CD14-positive monocyte (primary cell): ENCODE measurements around the gene ZBTB44. TPM values are rescaled to one million over a fixed set of nuclear protein-coding genes. Genes with fewer than 3 reads are reported as not detected.
A peak's percentile ranks its signal among the peaks of the same experiment; 100 is the strongest.

Source experiments
- DNase-seq, 3 donors: peaks; one replicate each; pipeline ENCODE4 v3.0.0-alpha.2; 2011 to 2022
- H2AFZ ChIP-seq: 2 replicates; pipeline ENCODE4 v1.6.0; 2012; ENCODE audit warnings: mild to moderate bottlenecking, low read depth, low read length, inconsistent platforms; ENCODE audit not compliant: insufficient read depth, poor library complexity, severe bottlenecking
- H3K27ac ChIP-seq, 2 donors: 1 replicate in 1 of 2; 2 replicates in 1 of 2; pipeline ENCODE4 v1.5.1; 2012 to 2013; ENCODE audit warnings: low read length in 2 of 2, control low read depth in 1 of 2, inconsistent platforms in 1 of 2, low read depth in 1 of 2, mild to moderate bottlenecking in 1 of 2
- H3K27me3 ChIP-seq, 2 donors: one replicate each; pipeline versions ENCODE4 v1.6.0 to v1.6.1; 2011 to 2013; ENCODE audit warnings: low read length in 2 of 2; ENCODE audit not compliant: control insufficient read depth in 2 of 2, insufficient read depth in 2 of 2
- H3K36me3 ChIP-seq, 2 donors: replicated peaks in 1 of 2; 1 replicate in 1 of 2; 2 replicates in 1 of 2; pipeline versions ENCODE4 v1.5.1 to v1.6.1; 2012 to 2013; ENCODE audit warnings: low read length in 2 of 2, control low read depth in 1 of 2, inconsistent platforms in 1 of 2, mild to moderate bottlenecking in 1 of 2; ENCODE audit not compliant: insufficient read depth in 2 of 2, control insufficient read depth in 1 of 2
- H3K4me1 ChIP-seq, 2 donors: 1 replicate in 1 of 2; 2 replicates in 1 of 2; pipeline versions ENCODE4 v1.5.1 to v1.6.1; 2012 to 2013; ENCODE audit warnings: low read length in 2 of 2, control low read depth in 1 of 2, inconsistent platforms in 1 of 2, mild to moderate bottlenecking in 1 of 2, moderate library complexity in 1 of 2; ENCODE audit not compliant: insufficient read depth in 2 of 2, control insufficient read depth in 1 of 2
- H3K4me2 ChIP-seq: replicated peaks from 2 replicates; pipeline ENCODE3; 2012; ENCODE audit warnings: low read length, moderate library complexity, mild to moderate bottlenecking; ENCODE audit not compliant: poor library complexity, severe bottlenecking; ENCODE audit errors: extremely low read depth
- H3K4me3 ChIP-seq, 3 experiments: fragments of 200-600 bp in 1 of 3; sonication (generic) in 1 of 3; replicated peaks in 1 of 3; 1 replicate in 2 of 3; 2 replicates in 1 of 3; pipeline ENCODE4 v1.5.1; 2011 to 2013; ENCODE audit warnings: low read length in 3 of 3, mild to moderate bottlenecking in 3 of 3, control low read depth in 2 of 3, low read depth in 2 of 3, inconsistent platforms in 1 of 3, moderate library complexity in 1 of 3
- H3K79me2 ChIP-seq: 2 replicates; pipeline ENCODE4 v1.6.0; 2012; ENCODE audit warnings: mild to moderate bottlenecking, control low read depth, inconsistent platforms, low read length, moderate library complexity; ENCODE audit not compliant: insufficient read depth
- H3K9ac ChIP-seq: 2 replicates; pipeline ENCODE4 v1.6.0; 2017; ENCODE audit warnings: low read length, mild to moderate bottlenecking; ENCODE audit not compliant: insufficient read depth, poor library complexity, severe bottlenecking
- H3K9me3 ChIP-seq, 2 donors: replicated peaks in 1 of 2; 1 replicate in 1 of 2; 2 replicates in 1 of 2; pipeline versions ENCODE4 v1.5.1 to v1.6.1; 2012 to 2013; ENCODE audit warnings: low read length in 2 of 2, control low read depth in 1 of 2; ENCODE audit not compliant: control insufficient read depth in 1 of 2, insufficient read depth in 1 of 2
- H4K20me1 ChIP-seq: 2 replicates; pipeline ENCODE4 v1.6.0; 2012; ENCODE audit warnings: mild to moderate bottlenecking, low read length, control low read depth, moderate library complexity; ENCODE audit not compliant: insufficient read depth
- H3K27ac Mint-ChIP-seq, 7 donors: one replicate each; pipeline ENCODE4 v1.8.0; 2020; ENCODE audit warnings: mild to moderate bottlenecking in 7 of 7, mixed read lengths in 7 of 7, moderate library complexity in 6 of 7, inconsistent platforms in 2 of 7
- H3K27me3 Mint-ChIP-seq, 3 donors: one replicate each; pipeline ENCODE4 v1.8.0; 2021 to 2022; ENCODE audit warnings: low read depth in 3 of 3, mild to moderate bottlenecking in 3 of 3, mixed read lengths in 3 of 3, moderate library complexity in 3 of 3, inconsistent platforms in 1 of 3
- H3K36me3 Mint-ChIP-seq, 2 donors: one replicate each; pipeline ENCODE4 v1.8.0; 2020; ENCODE audit warnings: mixed read lengths in 2 of 2, inconsistent platforms in 1 of 2, mild to moderate bottlenecking in 1 of 2
- H3K4me1 Mint-ChIP-seq: one replicate; pipeline ENCODE4 v1.8.0; 2020; ENCODE audit warnings: mild to moderate bottlenecking, mixed read lengths
- H3K4me3 Mint-ChIP-seq, 2 donors: one replicate each; pipeline ENCODE4 v1.8.0; 2020; ENCODE audit warnings: mild to moderate bottlenecking in 2 of 2, mixed read lengths in 2 of 2, moderate library complexity in 1 of 2
- H3K9me3 Mint-ChIP-seq, 7 donors: one replicate each; pipeline ENCODE4 v1.8.0; 2020 to 2022; ENCODE audit warnings: mixed read lengths in 7 of 7, mild to moderate bottlenecking in 6 of 7, moderate library complexity in 6 of 7, inconsistent platforms in 2 of 7
- CTCF ChIP-seq: fragments of 200-600 bp; IDR thresholded peaks from one replicate; pipeline ENCODE4 v1.8.0; 2022; ENCODE audit warnings: antibody characterized with exemption, mild to moderate bottlenecking
- WGBS: methylation state at CpG from one replicate; pipeline ENCODE4 v1.1.5; 2013; ENCODE audit warnings: missing lambda C conversion rate; ENCODE audit not compliant: insufficient coverage; 5-methylcytosine and 5-hydroxymethylcytosine counted together
- intact Hi-C, 2 donors: fragments of 100-400 bp; cut with micrococcal nuclease; formaldehyde crosslinking; loops; one replicate each; pipeline versions ENCODE4 v1.15.0 to v1.15.1; 2023
- polyA plus RNA-seq, 3 donors: library from polyadenylated mRNA; depleted of rRNA in 1 of 3; unstranded in 2 of 3; stranded (reverse) in 1 of 3; fragments of 300-500 nt in 2 of 3; fragments of >200 nt in 1 of 3; fragmentation: Illumina TruSeq in 2 of 3; gene quantifications; 1 replicate in 2 of 3; 2 replicates in 1 of 3; pipeline ENCODE4 v1.2.3, GENCODE V29; 2012 to 2021

Gene ZBTB44
- polyA plus RNA-seq, 3 donors: 2.4 to 21.3 (median 2.7) TPM

GRCh38 chr11:130269326-130269943 is 45.3 kb downstream of the ZBTB44 start:
- Mint-ChIP-seq H3K4me1 (peaks cover 11% of the 10 kb centered on the region), H3K27me3 (no peaks in the 10 kb centered on the region), H3K27ac (no peak overlapping the region), H3K9me3 (no peaks in the 10 kb centered on the region), H3K36me3 (peaks cover 18 to 28% of the 10 kb centered on the region in 2 donors), H3K4me3 (no peak overlapping the region)
- WGBS: no CpG with 5 or more reads among the region's 1 CpG
- Histone ChIP-seq H3K36me3 (peaks cover 4 to 47% of the 10 kb centered on the region in 2 donors), H3K4me3 (no peak overlapping the region), H3K79me2 (peaks cover 23% of the 10 kb centered on the region), H2AFZ (no peak overlapping the region), H3K27ac (peak overlapping the region in 1 of 2 donors; percentile 15), H3K9ac (no peak overlapping the region), H3K4me1 (peaks cover 3 to 9% of the 10 kb centered on the region in 2 donors), H3K9me3 (no peaks in the 10 kb centered on the region), H3K4me2 (no peak overlapping the region), H3K27me3 (no peaks in the 10 kb centered on the region), H4K20me1 (peaks cover 15% of the 10 kb centered on the region)
- intact Hi-C loops: no loop called here
- peak; percentile 4 to 28 (median 17) for DNase-seq
- no peak for TF ChIP-seq CTCF

- Histone ChIP-seq H3K4me3 (no peak overlapping the region), H3K79me2 (peaks cover 38% of the 10 kb centered on the region), H3K27ac (no peak overlapping the region), H3K4me2 (no peak overlapping the region), H3K9ac (no peak overlapping the region), H3K36me3 (peaks cover 10 to 74% of the 10 kb centered on the region in 2 donors), H3K4me1 (peaks cover 0 to 7% of the 10 kb centered on the region in 2 donors), H2AFZ (no peak overlapping the region), H4K20me1 (peaks cover 35% of the 10 kb centered on the region), H3K9me3 (no peaks in the 10 kb centered on the region), H3K27me3 (no peaks in the 10 kb centered on the region)
- Mint-ChIP-seq H3K36me3 (peaks cover 47 to 56% of the 10 kb centered on the region in 2 donors), H3K9me3 (peaks cover 0 to 2% (median 0%) of the 10 kb centered on the region in 7 donors), H3K27me3 (no peaks in the 10 kb centered on the region), H3K4me1 (peaks cover 24% of the 10 kb centered on the region), H3K27ac (no peak overlapping the region), H3K4me3 (no peak overlapping the region)
- 93% methylated on average over 2 of the region's 5 CpGs for WGBS
- intact Hi-C loops: no loop called here
- TF ChIP-seq CTCF: no peak
- DNase-seq: no peak
Observed at GRCh38 chr11:130263351-130263750, 51.4 kb downstream of the ZBTB44 start.
